ENCODE data around the gene M6PR.
"Not testable (repeated sequence)": the region's sequence is repeated elsewhere in the genome, so short reads cannot be mapped to it uniquely, and the experiment has no call there.

GRCh38 chr12:8932464-8932863, 17.0 kb downstream of the M6PR start:
- not testable (repeated sequence) for TF ChIP-seq CTCF, POLR2A, EP300, POLR2AphosphoS5 (IDR thresholded peaks at IDR 0.05)
